Measurements from ENCODE around the gene TAF1B.
A peak's percentile ranks its signal among the peaks of the same experiment; 100 is the strongest.

Gene TAF1B

GRCh38 chr2:9799011-9799596, 44.2 kb upstream of the TAF1B start:
- TF ChIP-seq EZH2phosphoT487 (conservative IDR thresholded peaks at IDR 0.05; ENCODE audit: low read length), result no peak
- TF ChIP-seq CTCF (IDR thresholded peaks at IDR 0.05; ENCODE audit: insufficient read depth, low read length, poor library complexity, severe bottlenecking), result no peak
- Histone ChIP-seq H3K27me3 (ENCODE audit: low read length) (no peaks in the 10 kb centered on the region), H3K9me3 (ENCODE audit: insufficient read depth, low read length) (no peaks in the 10 kb centered on the region), H3K4me3 (ENCODE audit: insufficient read depth, low read length, poor library complexity, severe bottlenecking) (no peak overlapping the region), H3K9me2 (replicated peaks; ENCODE audit: insufficient read depth, low read length) (no peaks in the 10 kb centered on the region), H2AFZ (ENCODE audit: low read depth, low read length, severe bottlenecking) (no peak overlapping the region), H3K36me3 (ENCODE audit: low read length) (no peaks in the 10 kb centered on the region), H3K4me2 (ENCODE audit: low read depth, low read length, poor library complexity, severe bottlenecking) (no peak overlapping the region), H3K79me2 (ENCODE audit: insufficient read depth, low read length) (no peaks in the 10 kb centered on the region), H3K27ac (ENCODE audit: low read depth, low read length) (no peak overlapping the region), H3K9ac (ENCODE audit: low read length) (no peak overlapping the region), H4K20me1 (ENCODE audit: low read depth, low read length) (no peaks in the 10 kb centered on the region), H3F3A (ENCODE audit: insufficient read depth) (no peaks in the 10 kb centered on the region)

- Histone ChIP-seq H3F3A (ENCODE audit: insufficient read depth) (no peaks in the 10 kb centered on the region), H4K20me1 (ENCODE audit: low read depth, low read length) (no peaks in the 10 kb centered on the region), H3K9me3 (ENCODE audit: insufficient read depth, low read length) (no peaks in the 10 kb centered on the region), H3K9me2 (replicated peaks; ENCODE audit: insufficient read depth, low read length) (no peaks in the 10 kb centered on the region), H3K4me3 (ENCODE audit: insufficient read depth, low read length, poor library complexity, severe bottlenecking) (no peak overlapping the region), H3K79me2 (ENCODE audit: insufficient read depth, low read length) (no peaks in the 10 kb centered on the region), H3K27ac (ENCODE audit: low read depth, low read length) (no peak overlapping the region), H2AFZ (ENCODE audit: low read depth, low read length, severe bottlenecking) (no peak overlapping the region), H3K9ac (ENCODE audit: low read length) (no peak overlapping the region), H3K36me3 (ENCODE audit: low read length) (no peaks in the 10 kb centered on the region), H3K27me3 (ENCODE audit: low read length) (no peaks in the 10 kb centered on the region), H3K4me2 (ENCODE audit: low read depth, low read length, poor library complexity, severe bottlenecking) (no peak overlapping the region)
- TF ChIP-seq EZH2phosphoT487 (conservative IDR thresholded peaks at IDR 0.05; ENCODE audit: low read length) (no peak), CTCF (IDR thresholded peaks at IDR 0.05; ENCODE audit: insufficient read depth, low read length, poor library complexity, severe bottlenecking) (peak; percentile 95)
These were observed 43.3 kb upstream of the TAF1B start for GRCh38 chr2:9799729-9800632.

- TF ChIP-seq EZH2phosphoT487 (conservative IDR thresholded peaks at IDR 0.05; ENCODE audit: low read length) (no peak), CTCF (IDR thresholded peaks at IDR 0.05; ENCODE audit: insufficient read depth, low read length, poor library complexity, severe bottlenecking) (no peak)
- no peak overlapping the region for H3K4me2 ChIP-seq (ENCODE audit: low read depth, low read length, poor library complexity, severe bottlenecking)
- H3F3A ChIP-seq (ENCODE audit: insufficient read depth), result no peaks in the 10 kb centered on the region
- no peaks in the 10 kb centered on the region for H3K27me3 ChIP-seq (ENCODE audit: low read length)
- H3K9me2 ChIP-seq (replicated peaks; ENCODE audit: insufficient read depth, low read length), result no peaks in the 10 kb centered on the region
- no peaks in the 10 kb centered on the region for H4K20me1 ChIP-seq (ENCODE audit: low read depth, low read length)
- H3K9ac ChIP-seq (ENCODE audit: low read length), result no peak overlapping the region
- H3K9me3 ChIP-seq (ENCODE audit: insufficient read depth, low read length), result no peaks in the 10 kb centered on the region
- H2AFZ ChIP-seq (ENCODE audit: low read depth, low read length, severe bottlenecking), result no peak overlapping the region
- H3K27ac ChIP-seq (ENCODE audit: low read depth, low read length), result no peak overlapping the region
- H3K36me3 ChIP-seq (ENCODE audit: low read length), result no peaks in the 10 kb centered on the region
- H3K79me2 ChIP-seq (ENCODE audit: insufficient read depth, low read length), result no peaks in the 10 kb centered on the region
- H3K4me3 ChIP-seq (ENCODE audit: insufficient read depth, low read length, poor library complexity, severe bottlenecking), result no peak overlapping the region
These were observed 42.7 kb upstream of the TAF1B start for GRCh38 chr2:9800639-9800974.

Measured in SU-DHL-6 (cell line).